K562 (cell line): ENCODE data around the gene URI1. TPM values are rescaled to one million over a fixed set of nuclear protein-coding genes. Genes with fewer than 3 reads are reported as not detected.
A peak's percentile ranks its signal among the peaks of the same experiment; 100 is the strongest.

ENCODE experiments used
- ATAC-seq: fragments of 200-7000 bp; cut with Tn5 transposase; 3 replicates; pipeline ENCODE4 v1.9.1; 2020; ENCODE audit warnings: moderate library complexity
- BruUV-seq: library from RNA; stranded (reverse); fragments of 400-500 nt; replicated peaks from 2 replicates; lab custom pipeline; 2021; lab: Mats Ljungman, UMichigan
- CTCF ChIA-PET: fragments of 300-600 bp; formaldehyde crosslinking; extraction: SDS; loops from one replicate; lab custom pipeline; 2021; ENCODE audit warnings: low intra/inter-chr PET ratio; lab: Yijun Ruan, JAX
- POLR2A ChIA-PET: fragments of 300-600, 350-650 bp; sonication (Branson Sonifier 250); formaldehyde crosslinking; extraction: SDS; loops from one replicate; lab custom pipeline; 2021; ENCODE audit warnings: antibody characterized with exemption, inconsistent platforms; lab: Yijun Ruan, JAX
- DNase-seq, 4 experiments: peaks; one replicate each; pipeline versions ENCODE4 v3.0.0 to v3.0.0-alpha.2; 2011 to 2018; ENCODE audit warnings: low spot score in 3 of 4, mixed read lengths in 3 of 4; ENCODE audit errors: extremely low read depth in 1 of 4
- FAIRE-seq: peaks from 2 replicates; lab custom pipeline; 2011; peaks lifted over from hg19 to GRCh38; lab: Jason Lieb, UNC
- H2AFZ ChIP-seq: 2 replicates; pipeline ENCODE4 v1.6.0; 2011; ENCODE audit warnings: low read depth, low read length, control low read depth, inconsistent platforms
- H3K27ac ChIP-seq: fragments of 200-600 bp; 3 replicates; pipeline ENCODE4 v1.8.0; 2011; ENCODE audit warnings: low read depth, mild to moderate bottlenecking, control low read depth, inconsistent platforms, low read length, moderate library complexity, mixed read lengths; ENCODE audit errors: extremely low read depth
- H3K27me3 ChIP-seq, 2 experiments: fragments of 300-600 bp in 1 of 2; 2 replicates in 1 of 2; 3 replicates in 1 of 2; pipeline versions ENCODE4 v1.6.0 to v1.8.0; 2011; ENCODE audit warnings: inconsistent platforms in 2 of 2, low read length in 2 of 2, mild to moderate bottlenecking in 1 of 2, mixed read lengths in 1 of 2, moderate library complexity in 1 of 2; ENCODE audit not compliant: control insufficient read depth in 2 of 2, insufficient read depth in 2 of 2
- H3K36me3 ChIP-seq: fragments of 300-600 bp; 3 replicates; pipeline ENCODE4 v1.8.0; 2011; ENCODE audit warnings: mild to moderate bottlenecking, low read length, inconsistent platforms; ENCODE audit not compliant: control insufficient read depth, insufficient read depth
- H3K4me1 ChIP-seq, 2 experiments: fragments of 200-600 bp in 1 of 2; replicated peaks in 1 of 2; 2 replicates in 1 of 2; 3 replicates in 1 of 2; pipeline versions ENCODE4 v1.5.1 to v1.8.0; 2011; ENCODE audit warnings: inconsistent platforms in 2 of 2, low read length in 2 of 2, mild to moderate bottlenecking in 1 of 2, mixed read lengths in 1 of 2, moderate library complexity in 1 of 2; ENCODE audit not compliant: control insufficient read depth in 2 of 2, insufficient read depth in 2 of 2
- H3K4me2 ChIP-seq: 2 replicates; pipeline ENCODE4 v1.6.1; 2011; ENCODE audit warnings: low read length, control low read depth, inconsistent platforms, mixed read lengths; ENCODE audit not compliant: insufficient read depth
- H3K4me3 ChIP-seq: fragments of 200-600 bp; sonication (generic), shearing (Covaris generic); 2 replicates; pipeline ENCODE4 v1.5.1; 2016; ENCODE audit warnings: control low read depth, inconsistent platforms
- H3K79me2 ChIP-seq: fragments of 200-600 bp; 3 replicates; pipeline ENCODE4 v1.8.0; 2011; ENCODE audit warnings: low read length, inconsistent platforms; ENCODE audit not compliant: control insufficient read depth, insufficient read depth
- H3K9ac ChIP-seq, 2 experiments: 2 replicates each; pipeline versions ENCODE4 v1.6.0 to v1.6.1; 2011; ENCODE audit warnings: low read depth in 2 of 2, low read length in 2 of 2, control low read depth in 1 of 2, inconsistent platforms in 1 of 2, mild to moderate bottlenecking in 1 of 2, mixed read lengths in 1 of 2; ENCODE audit not compliant: insufficient read depth in 1 of 2
- H3K9me1 ChIP-seq: one replicate; pipeline ENCODE4 v1.6.0; 2011; ENCODE audit warnings: inconsistent platforms, mild to moderate bottlenecking, low read length, moderate library complexity; ENCODE audit not compliant: control insufficient read depth, insufficient read depth
- H3K9me3 ChIP-seq: replicated peaks from 2 replicates; pipeline ENCODE4 v1.5.1; 2011; ENCODE audit warnings: low read depth, low read length, inconsistent platforms; ENCODE audit not compliant: control insufficient read depth, insufficient read depth
- H4K20me1 ChIP-seq: replicated peaks from 2 replicates; pipeline ENCODE4 v1.6.1; 2011; ENCODE audit warnings: low read length, inconsistent platforms, mixed read lengths; ENCODE audit not compliant: control insufficient read depth, insufficient read depth
- ASH1L ChIP-seq: fragments of 450-650 bp; IDR thresholded peaks from 2 replicates; pipeline ENCODE4 v1.6.1; 2018; ENCODE audit warnings: borderline replicate concordance, mild to moderate bottlenecking, low read depth; ENCODE audit not compliant: partially characterized antibody
- BCL6 ChIP-seq: fragments of 250-450 bp; sonication (Bioruptor Pico); IDR thresholded peaks from 2 replicates; pipeline ENCODE4 v1.4.0; 2020
- HNRNPH1 ChIP-seq: fragments of 200-400 bp; formaldehyde crosslinking; optimal IDR thresholded peaks from 2 replicates; pipeline ENCODE3; 2017; ENCODE audit warnings: low read depth, mild to moderate bottlenecking, low read length, moderate library complexity
- MBD2 ChIP-seq: sonication (generic); IDR thresholded peaks from 2 replicates; pipeline ENCODE4 v1.6.1; 2016; ENCODE audit warnings: low read depth, borderline replicate concordance
- RBM25 ChIP-seq: fragments of 200-400 bp; formaldehyde crosslinking; IDR thresholded peaks from 2 replicates; pipeline ENCODE4 v1.6.1; 2018; ENCODE audit warnings: low read length, low read depth, moderate library complexity; ENCODE audit not compliant: severe bottlenecking
- SIN3B ChIP-seq: fragments of 450-650 bp; IDR thresholded peaks from 2 replicates; pipeline ENCODE4 v1.6.1; 2017; ENCODE audit warnings: low read depth, mild to moderate bottlenecking, moderate library complexity
- ZFP1 ChIP-seq: fragments of 450-650 bp; formaldehyde crosslinking; IDR thresholded peaks from 2 replicates; pipeline ENCODE4 v1.4.0; 2020; ENCODE audit warnings: mild to moderate bottlenecking, mixed read lengths
- WGBS: fragments of 100-300 bp; shearing (Covaris generic); methylation state at CpG from one replicate; pipeline ENCODE4 v1.1.6; 2016; ENCODE audit warnings: low coverage, mixed read lengths; ENCODE audit not compliant: insufficient coverage; ENCODE audit errors: missing lambda C conversion rate; 5-methylcytosine and 5-hydroxymethylcytosine counted together
- in situ Hi-C: fragments of 300-500 bp; cut with MboI; formaldehyde crosslinking; loops from 4 replicates; pipeline ENCODE4 v1.15.0; 2018; ENCODE audit warnings: inconsistent platforms, mixed read lengths
- intact Hi-C: fragments of 100-400 bp; cut with micrococcal nuclease; formaldehyde crosslinking; loops from 2 replicates; pipeline ENCODE4 v1.14.2; 2022
- polyA plus RNA-seq, 8 experiments: library from polyadenylated mRNA; depleted of rRNA in 4 of 8; stranded (reverse) in 5 of 8; unstranded in 3 of 8; fragments of >200 nt; fragmentation: Nextera tagmentation in 2 of 8; fragmentation: Illumina TruSeq in 1 of 8; extraction: Ambion mirVana in 2 of 8; extraction: Trizol in 1 of 8; gene quantifications; 2 replicates each; pipeline versions ENCODE4 v1.2.1 to v1.2.3, GENCODE V29; 2011 to 2014; ENCODE audit warnings: inconsistent platforms in 1 of 8, missing spikeins in 1 of 8
- total RNA-seq, 7 experiments: library from RNA; depleted of rRNA in 6 of 7; stranded (reverse); fragments of >200 nt in 6 of 7; fragmentation: Illumina TruSeq in 2 of 7; extraction: Trizol in 2 of 7; gene quantifications; 2 replicates each; pipeline versions ENCODE4 v1.2.1 to v1.2.3, GENCODE V29; 2011 to 2021; ENCODE audit warnings: low replicate concordance in 1 of 7
- TF ChIP-seq, protein P1 (sequence below), 2 experiments: fragments of 450-650 bp in 1 of 2; sonication (generic) in 1 of 2; formaldehyde crosslinking in 1 of 2; IDR thresholded peaks in 1 of 2; conservative IDR thresholded peaks in 1 of 2; 2 replicates each; pipeline versions ENCODE4 v1.6.1 to v1.8.1; 2016 to 2023; ENCODE audit warnings: mild to moderate bottlenecking in 2 of 2, moderate library complexity in 2 of 2, inconsistent platforms in 1 of 2, missing genetic modification reagents in 1 of 2
- TF ChIP-seq, protein P2 (sequence below): fragments of 250-450 bp; sonication (Bioruptor Pico); IDR thresholded peaks from 2 replicates; pipeline ENCODE4 v1.5.0; 2021; ENCODE audit warnings: mild to moderate bottlenecking, moderate library complexity
- TF ChIP-seq, protein P3 (sequence below): sonication (generic); formaldehyde crosslinking; IDR thresholded peaks from 2 replicates; pipeline ENCODE4 v1.8.1; 2023; ENCODE audit warnings: missing genetic modification reagents, mild to moderate bottlenecking, borderline replicate concordance

The URI1 gene
- total and polyA plus RNA-seq, 9 of the 15 experiments (the other 6 are each of a cell fraction or from before 2014, with no cell fraction given), result 16.9 to 87.4 (median 63.9) TPM

- 4% methylated on average over 8 of the region's 8 CpGs for WGBS
- peaks cover 11% of the 10 kb centered on the region; the same call in 1 of the 3 replicates for H3K36me3 ChIP-seq
- TSS peak; percentile 59 for BruUV-seq
- peaks cover 65% of the 10 kb centered on the region for H3K79me2 ChIP-seq
- peak overlapping the region; percentile 82 for H3K27ac ChIP-seq
- no peak overlapping the region for H2AFZ ChIP-seq
- peak; percentile 61 for FAIRE-seq
- in situ Hi-C loops, result no loop called here
- ChIA-PET CTCF (no interaction called here), POLR2A (interaction anchor here (0.5 to 1.2 kb wide), 3 partner anchors 27 to 308 kb away, joined by 3 to 4 read pairs (median 3); no protein-coding TSS in a partner anchor)
- H4K20me1 ChIP-seq, result peaks cover 21% of the 10 kb centered on the region
- intact Hi-C loops, result loop anchor here (5.0 kb wide), 1 partner anchor 51 kb away; no protein-coding TSS in a partner anchor
- peak in 1 of 4 experiments; percentile 40 for DNase-seq
- H3K4me1 ChIP-seq, result peaks cover 11 to 24% of the 10 kb centered on the region in 2 experiments; a peak in 4 of 5 replicates
- H3K9ac ChIP-seq, result peak overlapping the region; percentile 68 to 79
- H3K27me3 ChIP-seq, result no peaks in the 10 kb centered on the region
- H3K9me3 ChIP-seq, result no peaks in the 10 kb centered on the region
- ATAC-seq, result no peak
- no peaks in the 10 kb centered on the region for H3K9me1 ChIP-seq
- H3K4me2 ChIP-seq, result peak overlapping the region; percentile 85
- peak overlapping the region; percentile 90 for H3K4me3 ChIP-seq
- TF ChIP-seq MBD2 (no peak), RBM25 (no peak), SIN3B (no peak), BCL6 (no peak), ZFP1 (CRISPR knock-in tag) (no peak), HNRNPH1 (no peak), ASH1L (no peak)
- TF ChIP-seq, protein P1, sequence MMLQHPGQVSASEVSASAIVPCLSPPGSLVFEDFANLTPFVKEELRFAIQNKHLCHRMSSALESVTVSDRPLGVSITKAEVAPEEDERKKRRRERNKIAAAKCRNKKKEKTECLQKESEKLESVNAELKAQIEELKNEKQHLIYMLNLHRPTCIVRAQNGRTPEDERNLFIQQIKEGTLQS (IDR thresholded peaks at IDR 0.05), result peak; percentile 6; the same call in 1 of the 2 replicates
- TF ChIP-seq, protein P1 (CRISPR knock-in tag; conservative IDR thresholded peaks at IDR 0.05), result no peak
- TF ChIP-seq, protein P2, sequence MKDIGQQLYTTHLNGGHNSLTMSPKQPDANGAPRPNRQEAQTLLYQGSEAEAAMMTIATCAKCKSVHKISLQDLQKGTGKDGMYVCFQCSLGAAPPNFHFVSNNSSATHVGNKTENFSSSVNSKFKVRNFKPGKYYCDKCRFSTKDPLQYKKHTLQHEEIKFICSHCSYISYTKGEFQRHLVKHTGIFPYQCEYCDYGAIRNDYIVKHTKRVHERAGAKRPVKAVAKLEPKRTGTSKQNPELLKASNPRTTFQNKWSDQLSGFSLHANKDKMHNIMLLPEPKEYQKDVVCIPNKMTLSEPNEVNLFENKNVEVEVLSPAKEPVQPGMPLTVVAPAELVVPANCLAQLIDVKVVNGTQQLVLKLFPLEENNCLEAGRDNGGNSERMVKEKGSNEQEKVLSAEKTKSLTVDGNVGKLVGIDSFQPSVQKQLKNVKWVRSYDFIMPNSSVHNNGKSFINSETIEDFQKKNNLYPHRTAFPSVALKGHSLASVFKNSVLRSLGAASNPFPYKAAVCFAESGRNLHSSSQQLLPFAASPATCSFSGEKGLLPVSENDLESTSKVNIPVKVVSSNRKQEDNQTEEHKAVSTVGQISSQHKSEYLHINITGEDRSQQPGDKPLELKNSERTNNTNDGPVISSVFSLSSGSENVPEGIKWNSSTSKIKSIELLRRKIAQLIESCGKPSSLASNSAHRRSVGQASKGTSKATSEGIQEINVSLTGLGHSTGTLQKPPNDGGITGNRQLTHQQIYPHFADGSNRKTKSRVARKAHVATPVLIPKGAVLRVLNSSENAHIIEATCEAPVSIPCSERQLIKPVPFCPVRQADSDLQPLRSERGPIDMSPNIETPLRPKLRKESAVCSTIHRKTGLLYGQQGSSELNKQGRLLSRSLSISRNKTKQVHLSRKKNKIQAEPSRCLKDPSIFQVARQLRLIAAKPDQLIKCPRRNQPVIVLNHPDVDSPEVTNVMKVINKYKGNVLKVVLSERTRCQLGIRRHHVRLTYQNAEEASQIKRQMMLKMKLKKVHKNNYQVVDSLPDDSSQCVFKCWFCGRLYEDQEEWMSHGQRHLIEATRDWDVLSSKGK, result no peak
- TF ChIP-seq, protein P3, sequence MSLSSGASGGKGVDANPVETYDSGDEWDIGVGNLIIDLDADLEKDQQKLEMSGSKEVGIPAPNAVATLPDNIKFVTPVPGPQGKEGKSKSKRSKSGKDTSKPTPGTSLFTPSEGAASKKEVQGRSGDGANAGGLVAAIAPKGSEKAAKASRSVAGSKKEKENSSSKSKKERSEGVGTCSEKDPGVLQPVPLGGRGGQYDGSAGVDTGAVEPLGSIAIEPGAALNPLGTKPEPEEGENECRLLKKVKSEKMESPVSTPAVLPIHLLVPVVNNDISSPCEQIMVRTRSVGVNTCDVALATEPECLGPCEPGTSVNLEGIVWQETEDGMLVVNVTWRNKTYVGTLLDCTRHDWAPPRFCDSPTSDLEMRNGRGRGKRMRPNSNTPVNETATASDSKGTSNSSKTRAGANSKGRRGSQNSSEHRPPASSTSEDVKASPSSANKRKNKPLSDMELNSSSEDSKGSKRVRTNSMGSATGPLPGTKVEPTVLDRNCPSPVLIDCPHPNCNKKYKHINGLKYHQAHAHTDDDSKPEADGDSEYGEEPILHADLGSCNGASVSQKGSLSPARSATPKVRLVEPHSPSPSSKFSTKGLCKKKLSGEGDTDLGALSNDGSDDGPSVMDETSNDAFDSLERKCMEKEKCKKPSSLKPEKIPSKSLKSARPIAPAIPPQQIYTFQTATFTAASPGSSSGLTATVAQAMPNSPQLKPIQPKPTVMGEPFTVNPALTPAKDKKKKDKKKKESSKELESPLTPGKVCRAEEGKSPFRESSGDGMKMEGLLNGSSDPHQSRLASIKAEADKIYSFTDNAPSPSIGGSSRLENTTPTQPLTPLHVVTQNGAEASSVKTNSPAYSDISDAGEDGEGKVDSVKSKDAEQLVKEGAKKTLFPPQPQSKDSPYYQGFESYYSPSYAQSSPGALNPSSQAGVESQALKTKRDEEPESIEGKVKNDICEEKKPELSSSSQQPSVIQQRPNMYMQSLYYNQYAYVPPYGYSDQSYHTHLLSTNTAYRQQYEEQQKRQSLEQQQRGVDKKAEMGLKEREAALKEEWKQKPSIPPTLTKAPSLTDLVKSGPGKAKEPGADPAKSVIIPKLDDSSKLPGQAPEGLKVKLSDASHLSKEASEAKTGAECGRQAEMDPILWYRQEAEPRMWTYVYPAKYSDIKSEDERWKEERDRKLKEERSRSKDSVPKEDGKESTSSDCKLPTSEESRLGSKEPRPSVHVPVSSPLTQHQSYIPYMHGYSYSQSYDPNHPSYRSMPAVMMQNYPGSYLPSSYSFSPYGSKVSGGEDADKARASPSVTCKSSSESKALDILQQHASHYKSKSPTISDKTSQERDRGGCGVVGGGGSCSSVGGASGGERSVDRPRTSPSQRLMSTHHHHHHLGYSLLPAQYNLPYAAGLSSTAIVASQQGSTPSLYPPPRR (CRISPR knock-in tag), result no peak
These were observed 1.6 kb downstream of the URI1 start for GRCh38 chr19:29943615-29944014.
